NCI-H1048 (cell line): ENCODE measurements around the gene KRT222.

Experiments used
- DNase-seq: peaks from one replicate; lab custom pipeline; 2025; lab: John Stamatoyannopoulos, UW

The KRT222 gene

DNA sequence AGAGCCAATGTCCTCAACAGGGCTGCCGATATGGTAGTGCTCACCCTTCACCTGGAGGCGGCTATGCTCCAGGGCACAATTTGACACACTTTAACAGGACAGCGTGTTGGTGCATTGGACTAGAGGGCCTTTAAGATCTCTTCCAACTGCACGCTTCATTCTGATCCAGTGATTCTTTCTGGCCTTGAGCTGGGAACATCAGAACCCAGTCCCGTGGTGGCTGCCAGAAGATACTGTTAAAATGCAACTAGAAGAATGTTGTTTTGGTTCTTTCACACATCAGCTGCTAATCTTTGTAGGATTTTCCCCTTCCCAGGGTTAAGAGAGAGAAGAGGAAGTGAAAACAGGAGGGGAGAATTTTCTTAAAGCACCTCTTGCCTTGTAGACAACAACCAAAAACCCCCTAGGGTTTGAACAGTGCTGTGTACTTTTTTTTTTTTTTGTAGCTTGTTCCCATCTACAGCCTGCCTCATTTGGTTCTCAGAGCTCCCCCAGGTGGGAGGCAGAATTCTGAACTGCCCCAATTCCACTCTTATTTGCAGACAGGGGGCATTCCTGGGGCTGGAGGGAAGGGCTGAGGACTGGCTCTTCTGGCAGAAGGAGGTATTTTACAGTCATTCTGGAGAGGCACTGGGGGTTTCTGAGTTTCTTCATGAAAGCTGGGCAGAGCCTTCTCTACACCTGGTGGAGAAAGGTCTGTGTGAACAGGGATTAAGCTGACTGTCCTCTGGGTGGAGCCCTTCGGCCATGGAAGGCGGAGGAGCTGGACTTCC is 49.7 kb downstream of the KRT222 start:
- no peak for DNase-seq

GRCh38 chr17:40614431-40615067 is 50.4 kb downstream of the KRT222 start:
- no peak for DNase-seq

DNA sequence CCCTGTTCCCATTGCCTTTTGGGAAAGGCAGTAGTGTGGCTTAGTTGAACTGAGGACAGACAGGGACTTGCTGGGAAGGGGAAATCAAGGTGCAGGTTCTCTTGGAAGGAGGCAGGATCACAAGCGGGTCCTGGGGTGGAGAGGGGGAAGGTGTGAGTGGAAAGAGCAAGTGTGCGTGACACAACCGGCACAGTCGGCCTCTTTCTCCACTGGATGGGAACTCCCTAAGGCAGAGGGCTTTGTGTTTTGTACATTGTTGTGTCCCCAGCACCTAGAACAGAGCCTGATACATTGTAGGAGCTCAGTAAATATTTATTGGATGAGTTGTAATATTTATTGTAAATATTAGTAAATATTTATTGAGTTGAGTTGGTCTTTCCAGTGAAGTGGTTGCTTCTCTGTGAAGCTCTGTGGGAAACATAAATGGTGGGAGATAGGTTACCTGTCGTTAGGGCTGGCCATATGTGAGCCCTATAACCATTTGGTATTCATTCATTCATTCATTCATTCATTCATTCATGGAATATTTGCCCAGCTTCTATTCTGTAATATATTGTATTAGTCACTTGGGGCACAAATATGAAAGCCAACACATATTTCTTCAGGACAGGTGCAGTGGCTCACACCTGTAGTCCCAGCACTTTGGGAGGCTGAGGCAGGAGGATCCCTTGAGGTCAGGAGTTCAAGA is 51.4 kb downstream of the KRT222 start:
- DNase-seq = no peak

- DNase-seq = no peak
These were observed 52.3 kb downstream of the KRT222 start for GRCh38 chr17:40612599-40613244.

DNA sequence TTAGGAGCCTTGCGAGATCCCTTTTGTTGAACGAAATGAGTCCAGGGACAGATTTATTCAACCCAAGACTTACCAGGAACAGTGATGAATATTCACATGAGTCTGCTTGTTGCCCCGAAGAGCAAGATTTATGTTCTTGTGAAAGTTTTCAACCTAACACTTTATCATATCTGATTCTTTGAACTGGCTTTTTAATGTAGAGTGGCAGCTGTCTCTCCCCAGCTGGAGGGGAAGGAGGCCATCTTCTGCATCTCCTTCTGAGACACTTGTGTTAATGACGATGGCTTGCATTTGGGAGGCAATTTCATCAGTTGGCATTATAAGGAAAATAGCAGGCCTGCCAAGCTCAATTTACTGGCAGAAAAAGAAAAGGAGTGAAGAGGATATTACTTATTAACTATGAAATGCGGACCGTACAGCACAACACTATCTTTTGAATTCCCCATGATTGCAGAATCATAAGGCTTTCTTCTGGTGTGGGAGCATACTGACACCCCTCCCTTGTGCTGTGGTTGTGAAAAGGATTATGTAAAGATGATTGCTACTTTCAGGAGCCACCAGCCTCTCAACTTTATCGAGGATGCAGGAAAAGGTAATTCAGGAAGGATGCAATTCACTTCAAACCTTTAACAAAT is 53.0 kb downstream of the KRT222 start:
- DNase-seq = no peak

- no peak for DNase-seq
These were observed 54.6 kb downstream of the KRT222 start for GRCh38 chr17:40610359-40610758.

DNA sequence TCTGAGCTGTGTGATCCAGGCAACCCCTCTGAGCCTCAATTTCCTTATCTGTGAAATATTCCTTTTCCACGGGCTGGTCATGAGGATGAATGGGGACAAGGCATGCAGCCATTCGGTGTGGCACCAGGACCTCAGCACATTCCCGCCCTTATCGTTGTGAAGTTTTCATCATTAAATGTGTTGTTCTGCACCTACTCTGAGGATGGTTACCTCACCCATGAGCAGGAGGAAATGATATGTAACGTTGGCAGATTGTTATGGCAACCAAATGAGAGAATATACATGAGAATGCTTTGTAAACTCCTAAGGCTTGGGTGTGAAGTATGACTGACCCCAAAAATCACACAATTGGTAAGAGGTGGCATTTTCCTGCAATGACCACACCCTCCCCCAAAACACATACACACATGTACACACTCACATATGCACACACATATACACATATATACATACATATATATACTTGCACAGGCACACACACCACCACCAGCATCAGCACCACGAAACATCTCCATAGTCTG is 56.9 kb downstream of the KRT222 start:
- no peak for DNase-seq

GRCh38 chr17:40607641-40608040 is 57.3 kb downstream of the KRT222 start:
- no peak for DNase-seq

DNA sequence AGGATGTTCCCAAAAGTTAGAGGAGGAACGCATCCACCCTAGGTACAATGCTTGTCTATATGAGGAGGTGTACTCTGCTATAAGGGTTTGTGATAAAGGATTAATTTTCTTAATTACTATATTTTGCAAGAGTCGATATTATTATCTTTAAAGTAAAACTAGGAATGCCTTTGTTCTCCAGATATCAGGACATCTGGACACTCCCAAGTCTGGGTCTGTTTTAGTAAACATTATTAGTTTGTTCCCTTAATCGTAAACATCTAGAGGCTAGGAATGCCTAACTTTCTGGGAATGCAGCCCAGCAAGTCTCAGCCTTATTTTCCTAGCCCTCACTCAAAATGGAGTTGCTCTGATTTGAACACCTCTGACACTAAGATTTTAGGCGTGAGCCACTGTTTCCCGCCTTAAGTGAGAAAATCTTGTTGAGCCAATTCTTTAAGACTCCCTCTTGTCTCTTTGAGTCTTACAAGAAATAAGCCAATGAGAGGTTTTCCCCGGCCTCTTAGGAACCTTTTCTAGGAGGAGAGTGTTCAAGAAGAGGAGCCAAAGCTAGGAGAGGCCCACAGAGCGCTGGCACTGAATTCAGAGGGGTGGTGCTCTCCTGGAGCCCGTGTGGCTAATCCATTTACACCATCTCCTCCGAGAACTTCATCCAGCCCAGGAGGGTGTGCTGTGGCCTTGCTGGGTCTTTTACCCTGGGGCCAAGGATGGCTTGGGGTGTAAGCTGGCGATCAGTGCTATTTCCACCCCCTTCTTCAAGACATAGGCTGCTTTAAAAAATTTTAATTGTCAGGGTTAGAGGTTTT is 58.2 kb downstream of the KRT222 start:
- no peak for DNase-seq

- DNase-seq = no peak
These were observed 59.7 kb downstream of the KRT222 start for GRCh38 chr17:40605306-40605705.
